Measurements from ENCODE around the gene SLC26A1. TPM values are rescaled to one million over a fixed set of nuclear protein-coding genes. Genes with fewer than 3 reads are reported as not detected.

SLC26A1 gene
- polyA plus RNA-seq, 1 donor from 2014 or later = 0.12 TPM

DNA sequence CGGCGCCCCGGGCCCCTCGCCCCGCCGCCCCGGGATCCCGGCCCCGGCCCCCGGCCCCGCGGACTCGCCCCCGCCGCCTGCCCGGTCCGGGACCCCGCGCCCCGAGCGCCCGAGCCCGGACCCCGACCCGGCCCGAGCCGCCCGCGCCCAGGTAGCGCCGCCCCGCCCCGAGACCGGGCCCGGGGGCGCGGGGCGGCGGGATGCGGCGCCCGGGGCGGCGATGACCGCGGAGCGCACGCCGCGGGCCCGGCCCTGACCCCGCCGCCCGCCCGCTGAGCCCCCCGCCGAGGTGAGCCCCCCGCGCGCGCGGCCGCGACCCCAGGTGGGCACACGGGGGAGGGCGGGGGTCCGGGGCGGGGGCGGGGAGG, 18.4 kb upstream of the SLC26A1 start:
- H3K4me2 ChIP-seq (ENCODE audit: low read length) = no peak overlapping the region
- no peaks in the 10 kb centered on the region for H3F3A ChIP-seq (ENCODE audit: insufficient read depth, low read length, poor library complexity, severe bottlenecking)
- no peak overlapping the region for H3K27ac ChIP-seq (ENCODE audit: low read length)
- no peaks in the 10 kb centered on the region for H4K20me1 ChIP-seq (ENCODE audit: insufficient read depth)
- TF ChIP-seq POLR2AphosphoS5 (IDR thresholded peaks at IDR 0.05) = no peak
- TF ChIP-seq RAD21 (conservative IDR thresholded peaks at IDR 0.05) = no peak
- TF ChIP-seq, protein P1, sequence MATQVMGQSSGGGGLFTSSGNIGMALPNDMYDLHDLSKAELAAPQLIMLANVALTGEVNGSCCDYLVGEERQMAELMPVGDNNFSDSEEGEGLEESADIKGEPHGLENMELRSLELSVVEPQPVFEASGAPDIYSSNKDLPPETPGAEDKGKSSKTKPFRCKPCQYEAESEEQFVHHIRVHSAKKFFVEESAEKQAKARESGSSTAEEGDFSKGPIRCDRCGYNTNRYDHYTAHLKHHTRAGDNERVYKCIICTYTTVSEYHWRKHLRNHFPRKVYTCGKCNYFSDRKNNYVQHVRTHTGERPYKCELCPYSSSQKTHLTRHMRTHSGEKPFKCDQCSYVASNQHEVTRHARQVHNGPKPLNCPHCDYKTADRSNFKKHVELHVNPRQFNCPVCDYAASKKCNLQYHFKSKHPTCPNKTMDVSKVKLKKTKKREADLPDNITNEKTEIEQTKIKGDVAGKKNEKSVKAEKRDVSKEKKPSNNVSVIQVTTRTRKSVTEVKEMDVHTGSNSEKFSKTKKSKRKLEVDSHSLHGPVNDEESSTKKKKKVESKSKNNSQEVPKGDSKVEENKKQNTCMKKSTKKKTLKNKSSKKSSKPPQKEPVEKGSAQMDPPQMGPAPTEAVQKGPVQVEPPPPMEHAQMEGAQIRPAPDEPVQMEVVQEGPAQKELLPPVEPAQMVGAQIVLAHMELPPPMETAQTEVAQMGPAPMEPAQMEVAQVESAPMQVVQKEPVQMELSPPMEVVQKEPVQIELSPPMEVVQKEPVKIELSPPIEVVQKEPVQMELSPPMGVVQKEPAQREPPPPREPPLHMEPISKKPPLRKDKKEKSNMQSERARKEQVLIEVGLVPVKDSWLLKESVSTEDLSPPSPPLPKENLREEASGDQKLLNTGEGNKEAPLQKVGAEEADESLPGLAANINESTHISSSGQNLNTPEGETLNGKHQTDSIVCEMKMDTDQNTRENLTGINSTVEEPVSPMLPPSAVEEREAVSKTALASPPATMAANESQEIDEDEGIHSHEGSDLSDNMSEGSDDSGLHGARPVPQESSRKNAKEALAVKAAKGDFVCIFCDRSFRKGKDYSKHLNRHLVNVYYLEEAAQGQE (IDR thresholded peaks at IDR 0.05; ENCODE audit: borderline replicate concordance) = no peak
- TF ChIP-seq MXI1 (conservative IDR thresholded peaks at IDR 0.05; ENCODE audit: poor library complexity, severe bottlenecking) = no peak
- TF ChIP-seq CTCF (IDR thresholded peaks at IDR 0.05; ENCODE audit: poor library complexity, severe bottlenecking) = no peak
- no peak for TF ChIP-seq EP300 (conservative IDR thresholded peaks at IDR 0.05; ENCODE audit: poor library complexity, severe bottlenecking)
- TF ChIP-seq SMC3 (conservative IDR thresholded peaks at IDR 0.05; ENCODE audit: poor library complexity) = no peak
- TF ChIP-seq EZH2 (IDR thresholded peaks at IDR 0.05; ENCODE audit: borderline replicate concordance, insufficient read depth, low read length, poor library complexity, severe bottlenecking) = no peak
- no peak for TF ChIP-seq TAF1 (IDR thresholded peaks at IDR 0.05; ENCODE audit: low read depth)
- peaks cover 37% of the 10 kb centered on the region for H3K27me3 ChIP-seq (ENCODE audit: insufficient read depth, low read depth, low read length)
- H3K36me3 ChIP-seq (ENCODE audit: insufficient read depth, low read length) = no peaks in the 10 kb centered on the region
- H3K9me2 ChIP-seq (ENCODE audit: insufficient read depth, low read length) = no peaks in the 10 kb centered on the region
- no peak overlapping the region for H3K9ac ChIP-seq (ENCODE audit: low read length)
- no peaks in the 10 kb centered on the region for H3K79me2 ChIP-seq (replicated peaks; ENCODE audit: insufficient read depth, low read length)
- H2AFZ ChIP-seq (ENCODE audit: low read depth, low read length) = no peak overlapping the region
- no peak overlapping the region for H3K4me3 ChIP-seq (ENCODE audit: low read length)
- H3K9me3 ChIP-seq (ENCODE audit: low read length) = no peaks in the 10 kb centered on the region

- no peak for TF ChIP-seq EP300 (conservative IDR thresholded peaks at IDR 0.05; ENCODE audit: poor library complexity, severe bottlenecking)
- TF ChIP-seq EZH2 (IDR thresholded peaks at IDR 0.05; ENCODE audit: borderline replicate concordance, insufficient read depth, low read length, poor library complexity, severe bottlenecking) = peak; percentile 4
- Histone ChIP-seq H3F3A (ENCODE audit: insufficient read depth, low read length, poor library complexity, severe bottlenecking) (no peaks in the 10 kb centered on the region), H3K36me3 (ENCODE audit: insufficient read depth, low read length) (no peaks in the 10 kb centered on the region), H3K9me3 (ENCODE audit: low read length) (no peaks in the 10 kb centered on the region), H3K4me3 (ENCODE audit: low read length) (peak within 1 kb of the TSS; percentile 59), H3K79me2 (replicated peaks; ENCODE audit: insufficient read depth, low read length) (no peaks in the 10 kb centered on the region), H3K9me2 (ENCODE audit: insufficient read depth, low read length) (no peaks in the 10 kb centered on the region), H4K20me1 (ENCODE audit: insufficient read depth) (no peaks in the 10 kb centered on the region), H3K27ac (ENCODE audit: low read length) (no peak within 1 kb of the TSS), H3K9ac (ENCODE audit: low read length) (no peak within 1 kb of the TSS), H3K4me2 (ENCODE audit: low read length) (no peak within 1 kb of the TSS), H3K27me3 (ENCODE audit: insufficient read depth, low read depth, low read length) (peaks cover 37% of the 10 kb centered on the region), H2AFZ (ENCODE audit: low read depth, low read length) (no peak within 1 kb of the TSS)
Measured at GRCh38 chr4:1011022-1011665, 17.9 kb upstream of the SLC26A1 start, which contains the start of gene FGFRL1. FGFRL1 (plus strand) TSS chr4:1011626; CDS start chr4:1012486, 860 bp downstream.

Measured in neural cell (in vitro differentiated cells).